Heart right ventricle (tissue), 16 donors: ENCODE results near the gene STK39. TPM values are rescaled to one million over a fixed set of nuclear protein-coding genes. Genes with fewer than 3 reads are reported as not detected.

ENCODE experiments used
- ATAC-seq, 8 donors: fragments of 200-7000 bp; cut with Tn5 transposase; one replicate each; pipeline ENCODE4 v1.9.1; 2020; ENCODE audit warnings: mild to moderate bottlenecking in 8 of 8, moderate library complexity in 8 of 8, moderate number of reproducible peaks in 1 of 8
- DNase-seq, 2 donors: peaks; one replicate each; pipeline ENCODE4 v3.0.0-alpha.2; 2020
- H3K27ac ChIP-seq, 10 donors: fragments of 200-600 bp; sonication (generic) in 2 of 10; one replicate each; pipeline versions ENCODE4 v1.5.0 to v1.8.0; 2020 to 2022; ENCODE audit warnings: mild to moderate bottlenecking in 3 of 10
- H3K27me3 ChIP-seq, 7 donors: fragments of 200-600 bp; one replicate each; pipeline ENCODE4 v1.8.0; 2021 to 2022; ENCODE audit warnings: mild to moderate bottlenecking in 2 of 7
- H3K36me3 ChIP-seq, 9 donors: fragments of 200-600 bp; sonication (generic) in 1 of 9; one replicate each; pipeline versions ENCODE4 v1.5.0 to v1.8.0; 2020 to 2022; ENCODE audit warnings: mild to moderate bottlenecking in 2 of 9
- H3K4me1 ChIP-seq, 9 donors: fragments of 200-600 bp; sonication (generic) in 1 of 9; one replicate each; pipeline versions ENCODE4 v1.5.0 to v1.8.0; 2020 to 2022; ENCODE audit warnings: mild to moderate bottlenecking in 4 of 9
- H3K4me3 ChIP-seq, 10 donors: fragments of 200-600 bp; sonication (generic) in 2 of 10; one replicate each; pipeline versions ENCODE4 v1.5.0 to v1.8.0; 2020 to 2022; ENCODE audit warnings: mild to moderate bottlenecking in 7 of 10, moderate library complexity in 2 of 10
- H3K9me3 ChIP-seq, 11 donors: fragments of 200-600 bp in 10 of 11; sonication (generic) in 2 of 11; one replicate each; pipeline versions ENCODE4 v1.5.0 to v1.8.0; 2013 to 2022; ENCODE audit warnings: mild to moderate bottlenecking in 2 of 11, control low read depth in 1 of 11, moderate library complexity in 1 of 11
- CTCF ChIP-seq, 9 donors: fragments of 200-600 bp; sonication (generic) in 2 of 9; IDR thresholded peaks; one replicate each; pipeline versions ENCODE4 v1.5.0 to v1.8.0; 2021 to 2022; ENCODE audit warnings: antibody characterized with exemption in 9 of 9, mild to moderate bottlenecking in 5 of 9, moderate library complexity in 1 of 9
- WGBS, 2 donors: extraction: QIAGEN DNeasy Blood & Tissue Kit; methylation state at CpG; one replicate each; pipeline ENCODE4 v1.1.7; 2013; ENCODE audit warnings: inconsistent platforms in 1 of 2; 5-methylcytosine and 5-hydroxymethylcytosine counted together
- intact Hi-C, 10 donors: fragments of 100-400 bp; cut with DNase I; formaldehyde crosslinking; loops; one replicate each; pipeline versions ENCODE4 v1.11.1 to v1.14.2; 2022
- polyA plus RNA-seq, 2 donors: library from polyadenylated mRNA; stranded (reverse); fragments of 200-250 nt; gene quantifications; one replicate each; pipeline ENCODE4 v1.2.3, GENCODE V29; 2013
- total RNA-seq, 10 donors: library from RNA; stranded (reverse); fragmentation: NEBNext Ultra II Directional in 3 of 10; extraction: Animal tissue kit (Norgen Biotek cat#: 25700) in 3 of 10; gene quantifications; one replicate each; pipeline versions ENCODE4 v1.2.1 to v1.2.4, GENCODE V29; 2021 to 2023
- donor health status: Arrhythmogenic right ventricular cardiomyopathy.
- donor health status: ischemic (EF 13 %, LVEDD 7.1; RV severe dilation, severe dysfunction).
- donor health status: healthy with polysubstance abuse.
- donor health status: DM: no; HTN: yes; CAD: no.
- donor health status: DM: no; HTN: no; CAD: no.
- donor health status: ischemic (EF 25% LVEDD 6.9; RV normal size, moderate dysfunction).
- donor health status: ischemic (EF 25% LVEDD 5.7; RV mildly dilated, moderate dysfunction).
- donor health status: healthy.
- donor health status: DM: yes; HTN: yes; CAD: no.
- donor health status: Ischemic cardiomyopathy.
- donor health status: ischemic (EF 35%, LVEDD 5.7; RV mildly dilated, moderate dysfunction).
- donor health status: nonischemic (EF 11% LVEDD 7.7; RV severe dilation, severe dysfunction).
- donor health status: DM: yes; HTN: yes; CAD: no.
- donor health status: PGD.
- donor health status: ischemic (EF 29% LVEDD 5.4; RV normal size, mild dysfunction).
- donor health status: nonischemic (EF 23%, LVEDD 6.1; RV moderate dilation, normal function).

Gene STK39
- total and polyA plus RNA-seq, 12 donors = 15.2 to 35.5 (median 19.6) TPM

DNA sequence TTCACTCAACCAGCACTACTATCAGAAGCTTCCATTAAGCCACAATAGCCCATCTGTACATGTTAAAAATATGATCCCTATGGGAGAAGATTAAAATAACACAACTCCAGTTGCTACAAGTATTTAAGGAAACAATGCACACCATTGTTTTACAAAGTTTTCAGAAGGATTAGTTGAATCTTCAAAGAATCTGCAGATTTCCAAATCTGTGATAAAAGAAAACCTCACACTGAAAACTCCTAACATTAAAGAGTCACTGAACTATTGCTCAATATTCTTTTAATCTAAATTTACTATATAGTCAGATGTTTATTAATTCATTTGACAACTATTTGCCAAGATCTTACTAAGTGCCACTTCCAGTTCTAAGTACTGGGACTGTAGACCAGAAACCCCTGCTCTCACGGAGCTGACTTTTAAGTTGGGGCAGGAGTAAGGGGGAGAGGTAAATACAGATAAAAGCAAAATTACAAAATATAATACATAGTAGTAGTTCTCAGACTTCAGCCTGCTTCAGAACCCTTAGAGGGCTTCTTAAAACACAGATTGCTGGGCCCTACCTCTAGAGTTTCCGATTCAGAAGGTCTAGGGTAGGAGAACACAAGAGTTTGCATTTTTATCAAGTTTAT lies 94.4 kb downstream of the STK39 start:
- no peak for ATAC-seq

GRCh38 chr2:168149986-168150385 lies 97.4 kb downstream of the STK39 start:
- TF ChIP-seq CTCF (IDR thresholded peaks at IDR 0.05) = no peak
- Histone ChIP-seq H3K9me3 (no peaks in the 10 kb centered on the region), H3K4me1 (peaks cover 2 to 75% (median 59%) of the 10 kb centered on the region in 9 donors), H3K27me3 (no peaks in the 10 kb centered on the region), H3K27ac (no peak overlapping the region), H3K36me3 (no peaks in the 10 kb centered on the region), H3K4me3 (no peak overlapping the region)
- intact Hi-C loops = loop anchor here in 2 of 10 donors (5.0 to 10.0 kb wide), 2 partner anchors 95 to 97 kb away; partner anchors contain the start of gene STK39 (in 2 of the 2)
- ATAC-seq (no peak), DNase-seq (no peak)
- 82 to 88% methylated on average over 6 of the region's 6 CpGs for WGBS, 2 donors

More for the DNA sequence above, 94.4 kb downstream of the STK39 start:
- intact Hi-C loops = no loop called here
- DNase-seq = no peak
- H3K9me3 ChIP-seq = no peaks in the 10 kb centered on the region
- H3K36me3 ChIP-seq = no peaks in the 10 kb centered on the region
- no peak for TF ChIP-seq CTCF (IDR thresholded peaks at IDR 0.05)
- H3K4me1 ChIP-seq = peaks cover 2 to 76% (median 50%) of the 10 kb centered on the region in 9 donors
- no peak overlapping the region for H3K27ac ChIP-seq
- WGBS, 2 donors = 76 to 92% methylated on average over 2 of the region's 2 CpGs
- H3K27me3 ChIP-seq = no peaks in the 10 kb centered on the region
- no peak overlapping the region for H3K4me3 ChIP-seq

DNA sequence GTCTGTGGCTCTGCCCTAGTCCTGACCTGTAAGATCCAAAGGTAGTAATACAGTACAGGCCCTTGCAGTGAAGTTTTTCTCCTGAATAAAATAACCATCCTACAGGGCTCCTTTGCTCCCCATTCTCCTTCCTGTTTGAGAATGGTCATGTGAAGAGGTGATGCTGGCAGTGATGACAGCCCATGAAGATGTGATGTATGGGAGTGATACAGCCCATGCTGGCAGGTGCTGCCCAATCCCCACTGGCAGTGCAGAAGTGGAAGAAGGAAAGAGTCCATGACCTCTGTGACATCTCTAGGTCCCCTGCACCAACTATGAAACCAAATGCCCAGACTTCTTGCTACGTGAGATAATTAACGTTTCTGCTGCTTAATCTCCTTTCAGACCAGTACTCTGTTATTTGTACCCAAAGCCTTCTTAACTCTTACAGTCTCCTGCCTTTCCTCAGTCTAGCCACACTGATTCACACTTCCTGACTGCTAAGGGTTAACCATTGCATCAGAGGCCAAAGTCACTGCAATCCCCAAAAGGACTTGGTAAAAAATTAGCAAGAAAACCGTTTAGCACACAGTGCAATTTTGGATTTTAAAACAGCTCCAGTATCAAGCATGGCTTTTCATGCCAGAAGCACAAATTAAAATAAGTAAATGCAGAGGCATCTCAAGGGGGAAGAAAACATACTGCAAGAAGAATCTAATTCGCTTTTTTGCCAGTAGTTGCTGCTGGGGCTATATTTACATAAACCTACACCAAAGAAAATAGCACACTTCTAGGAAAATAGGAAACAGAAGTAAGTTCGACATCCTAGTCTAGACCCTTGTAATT lies 98.0 kb downstream of the STK39 start:
- DNase-seq = no peak
- intact Hi-C loops = loop anchor here in 2 of 10 donors (5.0 to 10.0 kb wide), 2 partner anchors 95 to 98 kb away; partner anchors contain the start of gene STK39 (in 2 of the 2)
- WGBS, 2 donors = 55 to 60% methylated on average over 5 of the region's 5 CpGs
- no peak overlapping the region for H3K27ac ChIP-seq
- H3K36me3 ChIP-seq = no peaks in the 10 kb centered on the region
- no peak for TF ChIP-seq CTCF (IDR thresholded peaks at IDR 0.05)
- peak in 2 of 8 donors; percentile 18 for ATAC-seq
- no peaks in the 10 kb centered on the region for H3K27me3 ChIP-seq
- H3K4me3 ChIP-seq = no peak overlapping the region
- peaks cover 2 to 72% (median 59%) of the 10 kb centered on the region in 9 donors for H3K4me1 ChIP-seq
- H3K9me3 ChIP-seq = no peaks in the 10 kb centered on the region
